HG03135 (cell line): ENCODE measurements around the gene PRKCE.
A peak's percentile ranks its signal among the peaks of the same experiment; 100 is the strongest.
"Not testable (repeated sequence)": the region's sequence is repeated elsewhere in the genome, so short reads cannot be mapped to it uniquely, and the experiment has no call there.

ENCODE experiments used
- ATAC-seq: cut with Tn5 transposase; IDR thresholded peaks from one replicate; pipeline ENCODE4 v1.9.1; 2021; ENCODE audit warnings: mild to moderate bottlenecking, moderate library complexity; ENCODE audit not compliant: unreplicated experiment

Gene PRKCE

GRCh38 chr2:45696708-45697107 lies 45.2 kb downstream of the PRKCE start:
- ATAC-seq = no peak

- ATAC-seq = no peak
Measured at GRCh38 chr2:45697190-45697589, 45.7 kb downstream of the PRKCE start.

GRCh38 chr2:45698554-45698953 lies 47.1 kb downstream of the PRKCE start:
- no peak for ATAC-seq

- peak; percentile 56 for ATAC-seq
Measured at GRCh38 chr2:45699032-45699658, 47.7 kb downstream of the PRKCE start.

GRCh38 chr2:45700407-45701013 lies 49.0 kb downstream of the PRKCE start:
- ATAC-seq = no peak

GRCh38 chr2:45705233-45705632 lies 53.8 kb downstream of the PRKCE start:
- ATAC-seq = no peak

GRCh38 chr2:45706033-45706432 lies 54.6 kb downstream of the PRKCE start:
- ATAC-seq = no peak

- ATAC-seq = no peak
Measured at GRCh38 chr2:45707006-45707405, 55.5 kb downstream of the PRKCE start.

GRCh38 chr2:45707661-45708060 lies 56.2 kb downstream of the PRKCE start:
- ATAC-seq = no peak

GRCh38 chr2:45708501-45708900 lies 57.0 kb downstream of the PRKCE start:
- ATAC-seq = no peak

- ATAC-seq = no peak
Measured at GRCh38 chr2:45709137-45709536, 57.7 kb downstream of the PRKCE start.

- ATAC-seq = no peak
Measured at GRCh38 chr2:45710468-45710867, 59.0 kb downstream of the PRKCE start.

- ATAC-seq = no peak
Measured at GRCh38 chr2:45711224-45711623, 59.7 kb downstream of the PRKCE start.

- ATAC-seq = no peak
Measured at GRCh38 chr2:45712570-45712969, 61.1 kb downstream of the PRKCE start.

- ATAC-seq = no peak
Measured at GRCh38 chr2:45713136-45713535, 61.7 kb downstream of the PRKCE start.

GRCh38 chr2:45713591-45713990 lies 62.1 kb downstream of the PRKCE start:
- ATAC-seq = no peak

- no peak for ATAC-seq
Measured at GRCh38 chr2:45714679-45715078, 63.2 kb downstream of the PRKCE start.

GRCh38 chr2:45715601-45716379 lies 64.3 kb downstream of the PRKCE start:
- ATAC-seq = no peak

- not testable (repeated sequence) for ATAC-seq
Measured at GRCh38 chr2:45716432-45716831, 65.0 kb downstream of the PRKCE start.

GRCh38 chr2:45716915-45717314 lies 65.4 kb downstream of the PRKCE start:
- ATAC-seq = no peak

- ATAC-seq = no peak
Measured at GRCh38 chr2:45720210-45720609, 68.7 kb downstream of the PRKCE start.

GRCh38 chr2:45721150-45721549 lies 69.7 kb downstream of the PRKCE start:
- no peak for ATAC-seq
